K562 (cell line): Measurements from ENCODE around the gene HRH3.

ENCODE experiments used
- CEBPB ChIP-seq: fragments of 450-650 bp; IDR thresholded peaks from 2 replicates; pipeline ENCODE4 v1.6.1; 2016; ENCODE audit warnings: missing genetic modification characterization, missing compliant biosample characterization
- CEBPZ ChIP-seq: fragments of 150-350 bp; IDR thresholded peaks from 2 replicates; pipeline ENCODE4 v1.6.1; 2014; ENCODE audit warnings: low read depth, mild to moderate bottlenecking, low read length, borderline replicate concordance
- EP300 ChIP-seq: IDR thresholded peaks from 2 replicates; pipeline ENCODE4 v1.6.1; 2012; ENCODE audit warnings: low read length, improper control_type of control experiment
- FOXJ3 ChIP-seq: sonication (generic); formaldehyde crosslinking; IDR thresholded peaks from 2 replicates; pipeline ENCODE4 v1.4.0; 2020; ENCODE audit warnings: mild to moderate bottlenecking, missing genetic modification reagents
- JUNB ChIP-seq: fragments of 450-650 bp; formaldehyde crosslinking; conservative IDR thresholded peaks from 2 replicates; pipeline ENCODE4 v1.4.0; 2020; ENCODE audit warnings: mild to moderate bottlenecking
- MAX ChIP-seq: sonication (generic); formaldehyde crosslinking; IDR thresholded peaks from 2 replicates; pipeline ENCODE4 v1.9.0; 2022; ENCODE audit warnings: mild to moderate bottlenecking, missing genetic modification reagents
- NFIC ChIP-seq: fragments of 450-650 bp; IDR thresholded peaks from 2 replicates; pipeline ENCODE4 v1.6.1; 2017; ENCODE audit warnings: mild to moderate bottlenecking, inconsistent platforms
- POLR2AphosphoS2 ChIP-seq: IDR thresholded peaks from 2 replicates; pipeline ENCODE4 v1.6.1; 2012; ENCODE audit warnings: low read length, improper control_type of control experiment
- PRDM10 ChIP-seq: fragments of 450-650 bp; IDR thresholded peaks from 2 replicates; pipeline ENCODE4 v1.6.1; 2018; ENCODE audit not compliant: partially characterized antibody
- SRSF9 ChIP-seq: fragments of 200-400 bp; formaldehyde crosslinking; IDR thresholded peaks from 2 replicates; pipeline ENCODE4 v1.6.1; 2017; ENCODE audit warnings: low read depth, low read length, borderline replicate concordance
- TARDBP ChIP-seq: fragments of 450-650 bp; IDR thresholded peaks from 2 replicates; pipeline ENCODE4 v1.6.1; 2016
- ZNF75A ChIP-seq: fragments of 450-650 bp; formaldehyde crosslinking; IDR thresholded peaks from 2 replicates; pipeline ENCODE4 v1.4.0; 2020; ENCODE audit warnings: mild to moderate bottlenecking
- TF ChIP-seq, protein P1 (sequence below): fragments of 250-450 bp; sonication (Bioruptor Pico); IDR thresholded peaks from 2 replicates; pipeline ENCODE4 v1.4.0; 2020; ENCODE audit warnings: mild to moderate bottlenecking
- TF ChIP-seq, protein P2 (sequence below): fragments of 450-650 bp; formaldehyde crosslinking; IDR thresholded peaks from 2 replicates; pipeline ENCODE4 v1.4.0; 2020; ENCODE audit warnings: mild to moderate bottlenecking, moderate library complexity

- TF ChIP-seq POLR2AphosphoS2 (no peak), SRSF9 (no peak), EP300 (no peak), ZNF75A (CRISPR knock-in tag) (no peak), CEBPZ (no peak), JUNB (CRISPR knock-in tag) (no peak), CEBPB (tag) (no peak), FOXJ3 (CRISPR knock-in tag) (no peak), TARDBP (no peak), NFIC (no peak), MAX (no peak), PRDM10 (no peak)
- TF ChIP-seq, protein P1, sequence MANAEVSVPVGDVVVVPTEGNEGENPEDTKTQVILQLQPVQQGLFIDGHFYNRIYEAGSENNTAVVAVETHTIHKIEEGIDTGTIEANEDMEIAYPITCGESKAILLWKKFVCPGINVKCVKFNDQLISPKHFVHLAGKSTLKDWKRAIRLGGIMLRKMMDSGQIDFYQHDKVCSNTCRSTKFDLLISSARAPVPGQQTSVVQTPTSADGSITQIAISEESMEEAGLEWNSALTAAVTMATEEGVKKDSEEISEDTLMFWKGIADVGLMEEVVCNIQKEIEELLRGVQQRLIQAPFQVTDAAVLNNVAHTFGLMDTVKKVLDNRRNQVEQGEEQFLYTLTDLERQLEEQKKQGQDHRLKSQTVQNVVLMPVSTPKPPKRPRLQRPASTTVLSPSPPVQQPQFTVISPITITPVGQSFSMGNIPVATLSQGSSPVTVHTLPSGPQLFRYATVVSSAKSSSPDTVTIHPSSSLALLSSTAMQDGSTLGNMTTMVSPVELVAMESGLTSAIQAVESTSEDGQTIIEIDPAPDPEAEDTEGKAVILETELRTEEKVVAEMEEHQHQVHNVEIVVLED (CRISPR knock-in tag) = no peak
- TF ChIP-seq, protein P2, sequence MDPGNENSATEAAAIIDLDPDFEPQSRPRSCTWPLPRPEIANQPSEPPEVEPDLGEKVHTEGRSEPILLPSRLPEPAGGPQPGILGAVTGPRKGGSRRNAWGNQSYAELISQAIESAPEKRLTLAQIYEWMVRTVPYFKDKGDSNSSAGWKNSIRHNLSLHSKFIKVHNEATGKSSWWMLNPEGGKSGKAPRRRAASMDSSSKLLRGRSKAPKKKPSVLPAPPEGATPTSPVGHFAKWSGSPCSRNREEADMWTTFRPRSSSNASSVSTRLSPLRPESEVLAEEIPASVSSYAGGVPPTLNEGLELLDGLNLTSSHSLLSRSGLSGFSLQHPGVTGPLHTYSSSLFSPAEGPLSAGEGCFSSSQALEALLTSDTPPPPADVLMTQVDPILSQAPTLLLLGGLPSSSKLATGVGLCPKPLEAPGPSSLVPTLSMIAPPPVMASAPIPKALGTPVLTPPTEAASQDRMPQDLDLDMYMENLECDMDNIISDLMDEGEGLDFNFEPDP (CRISPR knock-in tag) = no peak
These were observed 24.6 kb upstream of the HRH3 start for GRCh38 chr20:62244644-62245108.
